ENCODE measurements around the gene AEBP1.

The AEBP1 gene

GRCh38 chr7:44103923-44104859 lies at the start of gene AEBP1:
TSS of gene AEBP1 (plus strand) at chr7:44104345. CDS start at chr7:44104666, 321 bp downstream.
- DNase-seq = no peak

- no peak for DNase-seq
These were observed 47.5 kb upstream of the AEBP1 start for GRCh38 chr7:44056681-44057080.

GRCh38 chr7:44057181-44057848 lies 46.8 kb upstream of the AEBP1 start:
- DNase-seq = no peak

- no peak for DNase-seq
These were observed 46.0 kb upstream of the AEBP1 start for GRCh38 chr7:44057849-44058758.

GRCh38 chr7:44058759-44059218 lies 45.4 kb upstream of the AEBP1 start:
- DNase-seq = no peak

- DNase-seq = no peak
These were observed 44.7 kb upstream of the AEBP1 start for GRCh38 chr7:44059219-44060090.

- DNase-seq = no peak
These were observed 43.8 kb upstream of the AEBP1 start for GRCh38 chr7:44060091-44060947.

- DNase-seq = no peak
These were observed 43.0 kb upstream of the AEBP1 start for GRCh38 chr7:44060948-44061644.

- DNase-seq = no peak
These were observed 42.4 kb upstream of the AEBP1 start for GRCh38 chr7:44061645-44062179.

- DNase-seq = no peak
These were observed 41.8 kb upstream of the AEBP1 start for GRCh38 chr7:44062180-44062902.

GRCh38 chr7:44062903-44063295 lies 41.2 kb upstream of the AEBP1 start:
- no peak for DNase-seq

- DNase-seq = no peak
These were observed 40.6 kb upstream of the AEBP1 start for GRCh38 chr7:44063547-44063893.

- DNase-seq = no peak
These were observed 40.1 kb upstream of the AEBP1 start for GRCh38 chr7:44063894-44064651.

GRCh38 chr7:44064791-44065430 lies 39.2 kb upstream of the AEBP1 start:
- DNase-seq = no peak

GRCh38 chr7:44065431-44066110 lies 38.6 kb upstream of the AEBP1 start, which contains the start of gene PGAM2:
TSS of gene PGAM2 (minus strand) at chr7:44065567. CDS start at chr7:44065529, 38 bp downstream.
- DNase-seq = peak; percentile 38 to 51

GRCh38 chr7:44066111-44066460 lies 38.1 kb upstream of the AEBP1 start:
- DNase-seq = no peak

- no peak for DNase-seq
These were observed 37.6 kb upstream of the AEBP1 start for GRCh38 chr7:44066494-44067063.

Measured in hippocampal formation (tissue), 2 donors.